Measurements from ENCODE around the gene DMXL1.

DNA sequence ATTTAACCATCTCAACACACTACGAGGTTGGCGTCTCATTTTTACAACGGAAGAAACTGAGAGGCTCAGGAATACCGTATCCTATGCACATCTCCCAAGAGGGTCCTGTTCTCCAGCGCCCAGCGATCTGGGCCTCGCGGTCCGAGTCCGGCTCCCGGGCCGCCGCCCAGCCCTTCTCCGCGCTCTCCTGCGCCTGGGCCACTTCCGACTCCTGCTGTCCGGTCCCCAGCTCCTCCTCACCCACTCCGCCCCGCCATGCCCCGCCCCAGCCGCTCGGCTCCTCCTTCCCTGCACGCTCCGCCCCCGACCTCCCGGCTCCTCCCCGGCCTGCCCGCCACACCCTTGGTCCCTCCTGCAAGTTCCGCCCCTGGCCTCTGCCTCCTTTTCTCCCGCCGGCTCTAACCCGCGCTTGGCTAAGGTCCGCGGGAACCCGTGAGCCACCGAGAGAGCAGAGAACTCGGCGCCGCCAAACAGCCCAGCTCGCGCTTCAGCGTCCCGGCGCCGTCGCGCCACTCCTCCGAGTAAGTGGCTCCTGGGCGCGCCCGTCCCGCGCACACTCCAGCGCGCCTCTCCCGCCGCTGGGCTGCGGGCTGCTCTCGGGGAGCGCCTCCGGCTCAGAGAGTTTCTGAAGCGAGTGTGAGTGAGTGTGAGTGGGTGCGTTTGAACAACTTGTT lies 197.6 kb downstream of the DMXL1 start:
- TF ChIP-seq EZH2 (IDR thresholded peaks at IDR 0.05) (no peak), EZH2phosphoT487 (IDR thresholded peaks at IDR 0.05) (peak; percentile 32)
- TF ChIP-seq, protein P1, sequence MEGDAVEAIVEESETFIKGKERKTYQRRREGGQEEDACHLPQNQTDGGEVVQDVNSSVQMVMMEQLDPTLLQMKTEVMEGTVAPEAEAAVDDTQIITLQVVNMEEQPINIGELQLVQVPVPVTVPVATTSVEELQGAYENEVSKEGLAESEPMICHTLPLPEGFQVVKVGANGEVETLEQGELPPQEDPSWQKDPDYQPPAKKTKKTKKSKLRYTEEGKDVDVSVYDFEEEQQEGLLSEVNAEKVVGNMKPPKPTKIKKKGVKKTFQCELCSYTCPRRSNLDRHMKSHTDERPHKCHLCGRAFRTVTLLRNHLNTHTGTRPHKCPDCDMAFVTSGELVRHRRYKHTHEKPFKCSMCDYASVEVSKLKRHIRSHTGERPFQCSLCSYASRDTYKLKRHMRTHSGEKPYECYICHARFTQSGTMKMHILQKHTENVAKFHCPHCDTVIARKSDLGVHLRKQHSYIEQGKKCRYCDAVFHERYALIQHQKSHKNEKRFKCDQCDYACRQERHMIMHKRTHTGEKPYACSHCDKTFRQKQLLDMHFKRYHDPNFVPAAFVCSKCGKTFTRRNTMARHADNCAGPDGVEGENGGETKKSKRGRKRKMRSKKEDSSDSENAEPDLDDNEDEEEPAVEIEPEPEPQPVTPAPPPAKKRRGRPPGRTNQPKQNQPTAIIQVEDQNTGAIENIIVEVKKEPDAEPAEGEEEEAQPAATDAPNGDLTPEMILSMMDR (IDR thresholded peaks at IDR 0.05): peak; percentile 5
